Progenitor cell of endocrine pancreas (in vitro differentiated cells): ENCODE data around the gene FBXL13. TPM values are rescaled to one million over a fixed set of nuclear protein-coding genes. Genes with fewer than 3 reads are reported as not detected.
"Not testable (repeated sequence)": the region's sequence is repeated elsewhere in the genome, so short reads cannot be mapped to it uniquely, and the experiment has no call there.

ENCODE experiments used
- DNase-seq: peaks from one replicate; pipeline ENCODE4 v3.0.0; 2021; ENCODE audit warnings: low spot score; ENCODE audit not compliant: unreplicated experiment
- H3K27ac Mint-ChIP-seq: 2 replicates; pipeline ENCODE4 v1.8.0; 2021; ENCODE audit warnings: mild to moderate bottlenecking, moderate library complexity, mixed read lengths
- H3K27me3 Mint-ChIP-seq: 2 replicates; pipeline ENCODE4 v1.8.0; 2021; ENCODE audit warnings: mixed read lengths
- H3K36me3 Mint-ChIP-seq: 2 replicates; pipeline ENCODE4 v1.8.0; 2022; ENCODE audit warnings: mixed read lengths; ENCODE audit not compliant: insufficient read depth
- H3K4me1 Mint-ChIP-seq: 2 replicates; pipeline ENCODE4 v1.8.0; 2021; ENCODE audit warnings: low read depth, mixed read lengths
- H3K4me3 Mint-ChIP-seq: 2 replicates; pipeline ENCODE4 v1.8.0; 2021; ENCODE audit warnings: low read depth, mild to moderate bottlenecking, moderate library complexity, mixed read lengths
- H3K9me3 Mint-ChIP-seq: 2 replicates; pipeline ENCODE4 v1.8.0; 2021; ENCODE audit warnings: low read depth, mixed read lengths
- total RNA-seq: library from RNA; stranded (reverse); gene quantifications from 2 replicates; pipeline ENCODE4 v1.2.1, GENCODE V29; 2021
- TF ChIP-seq, protein P1 (sequence below): fragments of 200-600 bp; sonication (generic); IDR thresholded peaks from one replicate; pipeline ENCODE4 v1.5.0; 2021; ENCODE audit warnings: antibody characterized with exemption, mild to moderate bottlenecking; ENCODE audit not compliant: unreplicated experiment

The FBXL13 gene
- total RNA-seq, 1 donor from 2014 or later = 9.1 TPM

DNA sequence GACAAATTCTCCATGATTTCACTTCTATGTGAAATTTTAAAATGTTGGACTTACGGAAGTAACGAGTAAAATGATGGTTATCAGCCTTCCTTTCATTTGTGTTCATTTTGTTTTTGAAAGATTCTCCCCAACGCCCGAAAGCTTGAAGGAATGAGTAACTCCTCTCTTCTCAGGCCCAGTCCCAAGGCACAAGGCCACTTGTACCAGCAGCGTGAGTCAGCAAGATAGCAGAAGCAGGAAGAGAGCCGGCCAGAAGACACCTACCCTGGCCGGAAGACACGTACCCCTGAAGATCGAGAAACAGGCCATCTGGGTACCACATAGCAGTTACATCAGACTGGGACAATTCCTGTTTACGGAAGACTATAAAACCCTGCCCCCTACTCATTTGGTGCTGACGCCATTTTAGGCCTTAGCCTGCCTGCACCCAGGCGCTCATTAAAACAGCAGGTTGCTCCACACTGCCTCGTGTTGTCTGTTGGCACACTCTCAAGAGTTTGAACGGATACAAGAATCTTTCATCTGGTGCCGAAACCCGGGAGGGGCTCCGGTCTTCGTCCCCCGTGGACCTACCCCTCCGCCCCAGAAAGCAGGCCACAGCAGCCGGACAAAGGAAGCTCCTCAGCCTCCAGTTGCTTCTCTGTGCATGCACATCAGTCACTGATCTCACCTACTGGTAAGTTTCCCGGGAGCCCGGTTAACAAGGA, 101.3 kb downstream of the FBXL13 start:
- Mint-ChIP-seq H3K36me3 (peaks cover 7% of the 10 kb centered on the region), H3K4me3 (no peak overlapping the region), H3K4me1 (peaks cover 4% of the 10 kb centered on the region), H3K9me3 (peaks cover 18% of the 10 kb centered on the region), H3K27ac (no peak overlapping the region), H3K27me3 (no peaks in the 10 kb centered on the region)
- TF ChIP-seq, protein P1, sequence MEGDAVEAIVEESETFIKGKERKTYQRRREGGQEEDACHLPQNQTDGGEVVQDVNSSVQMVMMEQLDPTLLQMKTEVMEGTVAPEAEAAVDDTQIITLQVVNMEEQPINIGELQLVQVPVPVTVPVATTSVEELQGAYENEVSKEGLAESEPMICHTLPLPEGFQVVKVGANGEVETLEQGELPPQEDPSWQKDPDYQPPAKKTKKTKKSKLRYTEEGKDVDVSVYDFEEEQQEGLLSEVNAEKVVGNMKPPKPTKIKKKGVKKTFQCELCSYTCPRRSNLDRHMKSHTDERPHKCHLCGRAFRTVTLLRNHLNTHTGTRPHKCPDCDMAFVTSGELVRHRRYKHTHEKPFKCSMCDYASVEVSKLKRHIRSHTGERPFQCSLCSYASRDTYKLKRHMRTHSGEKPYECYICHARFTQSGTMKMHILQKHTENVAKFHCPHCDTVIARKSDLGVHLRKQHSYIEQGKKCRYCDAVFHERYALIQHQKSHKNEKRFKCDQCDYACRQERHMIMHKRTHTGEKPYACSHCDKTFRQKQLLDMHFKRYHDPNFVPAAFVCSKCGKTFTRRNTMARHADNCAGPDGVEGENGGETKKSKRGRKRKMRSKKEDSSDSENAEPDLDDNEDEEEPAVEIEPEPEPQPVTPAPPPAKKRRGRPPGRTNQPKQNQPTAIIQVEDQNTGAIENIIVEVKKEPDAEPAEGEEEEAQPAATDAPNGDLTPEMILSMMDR = no peak
- DNase-seq = no peak

DNA sequence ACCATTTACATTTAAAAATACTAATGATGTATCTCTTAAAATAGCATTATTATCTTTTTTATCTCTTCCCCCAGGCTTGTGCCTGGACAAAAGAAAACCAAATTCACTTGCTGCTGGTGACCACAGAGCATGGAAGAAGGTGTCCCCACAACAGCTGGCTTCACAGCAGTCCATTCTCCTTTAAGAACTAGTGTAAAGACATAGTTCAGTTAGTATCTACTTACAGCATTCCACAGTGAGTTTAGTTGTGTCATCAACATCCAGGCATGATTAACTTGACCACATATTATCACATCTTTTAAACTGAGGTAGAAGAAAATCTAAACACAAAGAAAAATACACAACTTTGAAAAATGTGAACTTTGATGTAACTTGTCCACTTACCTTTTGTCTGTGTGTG, 106.8 kb downstream of the FBXL13 start:
- H3K36me3 Mint-ChIP-seq = peaks cover under 1% of the 10 kb centered on the region
- no peaks in the 10 kb centered on the region for H3K9me3 Mint-ChIP-seq
- H3K4me3 Mint-ChIP-seq = no peak overlapping the region
- DNase-seq = no peak
- H3K27ac Mint-ChIP-seq = peak overlapping the region; percentile 10
- peaks cover 10% of the 10 kb centered on the region for H3K4me1 Mint-ChIP-seq
- H3K27me3 Mint-ChIP-seq = no peaks in the 10 kb centered on the region
- TF ChIP-seq, protein P1 = no peak

DNA sequence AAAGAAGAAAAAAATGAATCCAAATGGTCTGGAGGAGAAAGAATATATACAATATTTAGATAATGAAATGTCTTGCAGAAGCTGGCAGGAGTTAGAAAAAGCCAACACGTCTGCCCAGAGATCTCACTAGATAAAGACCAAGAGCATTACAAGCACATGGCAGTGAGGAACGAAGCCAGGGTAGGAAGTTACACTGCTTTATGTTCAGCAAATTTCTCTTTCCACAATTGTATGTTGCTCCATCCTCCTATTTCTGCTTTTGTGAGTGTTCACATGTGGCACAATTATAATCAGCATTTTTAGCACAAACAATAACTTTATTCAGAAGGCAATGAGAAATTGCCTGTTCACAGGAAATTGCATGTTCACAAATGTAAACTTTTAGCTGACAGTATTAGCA, 108.1 kb downstream of the FBXL13 start:
- H3K4me3 Mint-ChIP-seq = no peak overlapping the region

DNA sequence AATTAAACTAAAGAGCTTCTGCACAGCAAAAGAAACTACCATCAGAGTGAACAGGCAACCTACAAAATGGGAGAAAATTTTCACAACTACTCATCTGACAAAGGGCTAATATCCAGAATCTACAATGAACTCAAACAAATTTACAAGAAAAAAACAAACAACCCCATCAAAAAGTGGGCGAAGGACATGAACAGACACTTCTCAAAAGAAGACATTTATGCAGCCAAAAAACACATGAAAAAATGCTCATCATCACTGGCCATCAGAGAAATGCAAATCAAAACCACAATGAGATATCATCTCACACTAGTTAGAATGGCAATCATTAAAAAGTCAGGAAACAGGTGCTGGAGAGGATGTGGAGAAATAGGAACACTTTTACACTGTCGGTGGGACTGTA, 112.6 kb downstream of the FBXL13 start:
- not testable (repeated sequence) for H3K27ac Mint-ChIP-seq, H3K27me3 Mint-ChIP-seq, DNase-seq, H3K4me3 Mint-ChIP-seq, H3K4me1 Mint-ChIP-seq, H3K36me3 Mint-ChIP-seq, H3K9me3 Mint-ChIP-seq

More for the DNA sequence above, 108.1 kb downstream of the FBXL13 start:
- Mint-ChIP-seq H3K27ac (no peak overlapping the region), H3K27me3 (no peaks in the 10 kb centered on the region), H3K36me3 (no peaks in the 10 kb centered on the region), H3K9me3 (no peaks in the 10 kb centered on the region), H3K4me1 (peaks cover 10% of the 10 kb centered on the region)
- DNase-seq = no peak
- TF ChIP-seq, protein P1 = no peak

DNA sequence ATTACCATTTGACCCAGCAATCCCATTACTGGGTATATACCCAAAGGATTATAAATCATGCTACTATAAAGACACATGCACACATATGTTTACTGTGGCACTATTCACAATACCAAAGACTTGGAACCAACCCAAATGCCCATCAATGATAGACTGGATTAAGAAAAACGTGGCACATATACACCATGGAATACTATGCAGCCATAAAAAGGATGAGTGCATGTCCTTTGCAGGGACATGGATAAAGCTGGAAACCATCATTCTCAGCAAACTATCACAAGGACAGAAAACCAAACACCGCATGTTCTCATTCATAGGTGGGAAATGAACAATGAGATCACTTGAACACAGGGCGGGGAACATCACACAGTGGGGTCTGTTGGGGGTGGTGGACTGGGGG, 116.6 kb downstream of the FBXL13 start:
- not testable (repeated sequence) for DNase-seq, H3K4me3 Mint-ChIP-seq, H3K27ac Mint-ChIP-seq, H3K27me3 Mint-ChIP-seq, H3K4me1 Mint-ChIP-seq
- Mint-ChIP-seq H3K9me3 (peaks cover 30% of the 10 kb centered on the region), H3K36me3 (peaks cover 19% of the 10 kb centered on the region)

DNA sequence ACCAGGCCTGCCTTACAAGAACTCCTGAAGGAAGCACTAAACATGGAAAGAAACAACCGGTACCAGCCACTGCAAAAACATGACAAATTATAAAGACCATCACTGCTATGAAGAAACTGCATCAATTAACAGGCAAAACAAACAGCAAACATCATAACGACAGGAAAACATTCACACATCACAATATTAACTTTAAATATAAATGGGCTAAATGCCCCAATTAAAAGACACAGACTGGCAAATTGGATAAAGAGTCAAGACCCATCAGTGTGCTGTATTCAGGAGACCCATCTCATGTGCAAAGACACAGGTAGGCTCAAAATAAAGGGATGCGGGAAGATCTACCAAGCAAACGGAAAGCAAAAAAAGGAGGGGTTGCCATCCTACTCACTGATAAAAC, 120.2 kb downstream of the FBXL13 start:
- H3K27ac Mint-ChIP-seq, H3K27me3 Mint-ChIP-seq, H3K4me1 Mint-ChIP-seq, DNase-seq, H3K4me3 Mint-ChIP-seq: not testable (repeated sequence)
- Mint-ChIP-seq H3K36me3 (peaks cover 21% of the 10 kb centered on the region), H3K9me3 (peaks cover 38% of the 10 kb centered on the region)

DNA sequence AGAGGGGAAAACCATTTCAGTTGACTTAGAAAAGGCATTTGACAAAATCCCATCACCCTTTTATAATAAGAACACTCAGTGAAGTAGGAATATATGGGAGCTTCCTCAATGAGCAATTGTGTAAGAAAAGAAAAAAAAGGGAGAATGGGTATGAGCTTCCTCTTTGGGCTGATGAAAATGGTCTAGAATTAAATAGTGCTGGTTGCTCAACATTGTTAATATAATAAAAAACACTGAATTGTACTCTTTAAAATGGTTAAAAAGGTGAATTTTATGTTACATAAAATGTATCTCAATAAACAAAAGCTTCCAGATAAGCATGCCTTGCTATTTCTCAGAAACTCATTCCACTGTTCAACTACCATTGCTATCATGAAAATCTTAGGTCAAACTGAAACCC, 121.2 kb downstream of the FBXL13 start:
- DNase-seq = no peak
- H3K27ac Mint-ChIP-seq = no peak overlapping the region
- H3K27me3 Mint-ChIP-seq = no peaks in the 10 kb centered on the region
- H3K4me1 Mint-ChIP-seq = no peaks in the 10 kb centered on the region
- peaks cover 21% of the 10 kb centered on the region for H3K36me3 Mint-ChIP-seq
- peaks cover 38% of the 10 kb centered on the region for H3K9me3 Mint-ChIP-seq
- TF ChIP-seq, protein P1 = no peak
- H3K4me3 Mint-ChIP-seq = no peak overlapping the region
